GM23338 (cell line): Measurements from ENCODE around the gene ST6GALNAC3. TPM values are rescaled to one million over a fixed set of nuclear protein-coding genes. Genes with fewer than 3 reads are reported as not detected.

Experiments used
- ATAC-seq: fragments of 200-7000 bp; cut with Tn5 transposase; 3 replicates; pipeline ENCODE4 v1.9.1; 2020
- DNase-seq: peaks from one replicate; pipeline ENCODE4 v3.0.0-alpha.2; 2015; ENCODE audit warnings: low spot score
- H2AFZ ChIP-seq: fragments of 200-600 bp; sonication (generic); 2 replicates; pipeline ENCODE4 v1.8.0; 2016; ENCODE audit warnings: antibody characterized with exemption, mild to moderate bottlenecking, moderate library complexity
- H3F3A ChIP-seq: fragments of 200-600 bp; sonication (generic); replicated peaks from 2 replicates; pipeline ENCODE4 v1.8.0; 2017; ENCODE audit warnings: antibody characterized with exemption, mixed run types, low read depth
- H3K27ac ChIP-seq: fragments of 200-600 bp; sonication (generic); 2 replicates; pipeline ENCODE4 v1.6.1; 2016; ENCODE audit warnings: low read depth
- H3K27me3 ChIP-seq: fragments of 200-600 bp; sonication (generic); 2 replicates; pipeline ENCODE4 v1.8.0; 2016; ENCODE audit warnings: mild to moderate bottlenecking, mixed run types, moderate library complexity; ENCODE audit not compliant: insufficient read depth
- H3K36me3 ChIP-seq: fragments of 200-600 bp; sonication (generic); 2 replicates; pipeline ENCODE4 v1.8.0; 2016; ENCODE audit warnings: mild to moderate bottlenecking; ENCODE audit not compliant: insufficient read depth
- H3K4me1 ChIP-seq: fragments of 200-600 bp; sonication (generic); 2 replicates; pipeline ENCODE4 v1.8.0; 2016; ENCODE audit warnings: mild to moderate bottlenecking, moderate library complexity; ENCODE audit not compliant: insufficient read depth
- H3K4me2 ChIP-seq: fragments of 200-600 bp; sonication (generic); 2 replicates; pipeline ENCODE4 v1.7.1; 2017; ENCODE audit warnings: mixed run types
- H3K4me3 ChIP-seq: fragments of 200-600 bp; sonication (generic); 2 replicates; pipeline ENCODE4 v1.6.1; 2016; ENCODE audit warnings: mixed run types
- H3K79me2 ChIP-seq: fragments of 200-600 bp; sonication (generic); replicated peaks from 2 replicates; pipeline ENCODE4 v1.8.0; 2017; ENCODE audit warnings: mild to moderate bottlenecking; ENCODE audit not compliant: insufficient read depth
- H3K9me2 ChIP-seq: fragments of 200-600 bp; sonication (generic); 2 replicates; pipeline ENCODE4 v1.8.0; 2017; ENCODE audit not compliant: insufficient read depth
- H4K20me1 ChIP-seq: fragments of 200-600 bp; sonication (generic); replicated peaks from 2 replicates; pipeline ENCODE4 v1.8.0; 2017; ENCODE audit warnings: mild to moderate bottlenecking; ENCODE audit not compliant: insufficient read depth
- H3K27ac Mint-ChIP-seq: 2 replicates; pipeline ENCODE4 v1.8.0; 2020; ENCODE audit warnings: inconsistent platforms, mild to moderate bottlenecking, moderate library complexity, mixed read lengths
- H3K27me3 Mint-ChIP-seq: 3 replicates; pipeline ENCODE4 v1.8.0; 2022; ENCODE audit warnings: low read depth, mild to moderate bottlenecking, moderate library complexity, mixed read lengths, inconsistent platforms; ENCODE audit not compliant: insufficient read depth, poor library complexity
- H3K36me3 Mint-ChIP-seq: 3 replicates; pipeline ENCODE4 v1.8.0; 2021; ENCODE audit warnings: low read depth, mild to moderate bottlenecking, inconsistent platforms, moderate library complexity, mixed read lengths
- H3K4me1 Mint-ChIP-seq: 3 replicates; pipeline ENCODE4 v1.8.0; 2020; ENCODE audit warnings: mild to moderate bottlenecking, inconsistent platforms, mixed read lengths
- H3K4me3 Mint-ChIP-seq: 3 replicates; pipeline ENCODE4 v1.8.0; 2021; ENCODE audit warnings: moderate library complexity, mild to moderate bottlenecking, inconsistent platforms, mixed read lengths
- H3K9me3 Mint-ChIP-seq: 3 replicates; pipeline ENCODE4 v1.8.0; 2020; ENCODE audit warnings: moderate library complexity, mild to moderate bottlenecking, inconsistent platforms, mixed read lengths
- CREB1 ChIP-seq: fragments of 250-450 bp; sonication (Bioruptor Pico); IDR thresholded peaks from 2 replicates; pipeline ENCODE4 v1.5.0; 2020; ENCODE audit warnings: low read depth, mild to moderate bottlenecking, moderate library complexity
- EZH2 ChIP-seq: fragments of 200-600 bp; sonication (generic); IDR thresholded peaks from one replicate; pipeline ENCODE4 v1.8.0; 2017; ENCODE audit warnings: antibody characterized with exemption, mild to moderate bottlenecking, low read depth; ENCODE audit not compliant: unreplicated experiment
- EZH2phosphoT487 ChIP-seq: fragments of 200-600 bp; sonication (generic); IDR thresholded peaks from one replicate; pipeline ENCODE4 v1.8.1; 2018; ENCODE audit warnings: antibody characterized with exemption; ENCODE audit not compliant: unreplicated experiment
- JUNB ChIP-seq: IDR thresholded peaks from one replicate; pipeline ENCODE4 v1.6.1; 2016; ENCODE audit warnings: antibody characterized with exemption; ENCODE audit not compliant: unreplicated experiment
- NANOG ChIP-seq: IDR thresholded peaks from 2 replicates; pipeline ENCODE4 v1.6.1; 2016; ENCODE audit warnings: antibody characterized with exemption, borderline replicate concordance
- POLR2AphosphoS5 ChIP-seq: IDR thresholded peaks from 2 replicates; pipeline ENCODE4 v1.6.1; 2016; ENCODE audit warnings: antibody characterized with exemption, low read depth
- REST ChIP-seq: IDR thresholded peaks from one replicate; pipeline ENCODE4 v1.6.1; 2018; ENCODE audit warnings: antibody characterized with exemption; ENCODE audit not compliant: unreplicated experiment
- STAT1 ChIP-seq: IDR thresholded peaks from one replicate; pipeline ENCODE4 v1.6.1; 2016; ENCODE audit warnings: antibody characterized with exemption; ENCODE audit not compliant: unreplicated experiment
- ZNF331 ChIP-seq: fragments of 250-450 bp; sonication (Bioruptor Pico); IDR thresholded peaks from 2 replicates; pipeline ENCODE4 v1.5.0; 2020; ENCODE audit warnings: low read depth, mild to moderate bottlenecking, moderate library complexity
- ZNF462 ChIP-seq: fragments of 250-450 bp; sonication (Bioruptor Pico); IDR thresholded peaks from 2 replicates; pipeline ENCODE4 v1.5.0; 2020; ENCODE audit warnings: mild to moderate bottlenecking, moderate library complexity
- polyA plus RNA-seq: library from polyadenylated mRNA; unstranded; fragments of >200 nt; fragmentation: Nextera tagmentation; extraction: Ambion mirVana; gene quantifications from 2 replicates; pipeline ENCODE4 v1.2.1, GENCODE V29; 2016
- total RNA-seq: library from RNA; depleted of rRNA; stranded (reverse); fragments of >200 nt; shearing (Covaris generic); gene quantifications from 2 replicates; pipeline ENCODE4 v1.2.3, GENCODE V29; 2014

The ST6GALNAC3 gene
- total and polyA plus RNA-seq, 2 experiments from 2014 or later, result 4.7 to 11.6 TPM

GRCh38 chr1:76601465-76601864 lies 526.9 kb downstream of the ST6GALNAC3 start (continued):
- no peak for TF ChIP-seq REST
- TF ChIP-seq ZNF331, result no peak
- no peak for TF ChIP-seq EZH2phosphoT487
- TF ChIP-seq POLR2AphosphoS5, result no peak

- Histone ChIP-seq H3K4me2 (no peak overlapping the region), H3K27ac (no peak overlapping the region), H3K36me3 (no peaks in the 10 kb centered on the region), H3K4me3 (no peak overlapping the region), H3K9me2 (no peaks in the 10 kb centered on the region; the same call in 1 of the 2 replicates), H3K79me2 (no peaks in the 10 kb centered on the region), H4K20me1 (no peaks in the 10 kb centered on the region), H3K4me1 (no peaks in the 10 kb centered on the region), H2AFZ (no peak overlapping the region), H3K27me3 (no peaks in the 10 kb centered on the region), H3F3A (no peaks in the 10 kb centered on the region)
- no peak overlapping the region for H3K4me3 Mint-ChIP-seq
- no peak for ATAC-seq
- no peak overlapping the region for H3K27ac Mint-ChIP-seq
- H3K36me3 Mint-ChIP-seq, result no peaks in the 10 kb centered on the region
- TF ChIP-seq EZH2 (no peak), JUNB (no peak), STAT1 (no peak), POLR2AphosphoS5 (no peak), ZNF462 (CRISPR knock-in tag) (no peak), ZNF331 (no peak), NANOG (no peak), CREB1 (no peak)
- peaks cover 1% of the 10 kb centered on the region for H3K27me3 Mint-ChIP-seq
- DNase-seq, result no peak
- H3K4me1 Mint-ChIP-seq, result no peaks in the 10 kb centered on the region
- no peaks in the 10 kb centered on the region for H3K9me3 Mint-ChIP-seq
These were observed 533.2 kb downstream of the ST6GALNAC3 start for GRCh38 chr1:76607717-76608116.
